Psoas muscle (tissue), 8 donors: ENCODE data around the gene ATP5MG. TPM values are rescaled to one million over a fixed set of nuclear protein-coding genes. Genes with fewer than 3 reads are reported as not detected.

Experiments used
- ATAC-seq, 4 donors: fragments of 200-7000 bp; cut with Tn5 transposase; one replicate each; pipeline ENCODE4 v1.9.1; 2020; ENCODE audit warnings: moderate library complexity in 3 of 4, mild to moderate bottlenecking in 2 of 4
- DNase-seq, 2 donors: peaks; one replicate each; pipeline ENCODE4 v3.0.0-alpha.2; 2020
- H3K27ac ChIP-seq: fragments of 200-600 bp; one replicate; pipeline ENCODE4 v1.8.0; 2022
- H3K27me3 ChIP-seq, 3 donors: fragments of 200-600 bp in 1 of 3; one replicate each; pipeline versions ENCODE4 v1.6.1 to v1.8.0; 2013 to 2022; ENCODE audit warnings: low read length in 2 of 3, mild to moderate bottlenecking in 2 of 3, moderate library complexity in 1 of 3; ENCODE audit not compliant: insufficient read depth in 3 of 3
- H3K36me3 ChIP-seq, 2 donors: fragments of 200-600 bp in 1 of 2; one replicate each; pipeline versions ENCODE4 v1.6.1 to v1.8.0; 2013 to 2022; ENCODE audit warnings: low read depth in 1 of 2, mild to moderate bottlenecking in 1 of 2, moderate library complexity in 1 of 2; ENCODE audit not compliant: insufficient read depth in 1 of 2
- H3K4me1 ChIP-seq: fragments of 200-600 bp; one replicate; pipeline ENCODE4 v1.8.0; 2022
- H3K4me3 ChIP-seq: fragments of 200-600 bp; one replicate; pipeline ENCODE4 v1.8.0; 2022; ENCODE audit warnings: mild to moderate bottlenecking
- H3K9me3 ChIP-seq: fragments of 200-600 bp; one replicate; pipeline ENCODE4 v1.8.0; 2022
- CTCF ChIP-seq: fragments of 200-600 bp; IDR thresholded peaks from one replicate; pipeline ENCODE4 v1.8.0; 2022; ENCODE audit warnings: antibody characterized with exemption
- WGBS, 3 donors: extraction: QIAGEN DNeasy Blood & Tissue Kit; methylation state at CpG; one replicate each; pipeline versions ENCODE4 v1.1.6 to v1.1.7; 2013; 5-methylcytosine and 5-hydroxymethylcytosine counted together
- intact Hi-C, 2 donors: fragments of 100-400 bp; cut with DNase I; formaldehyde crosslinking; loops; one replicate each; pipeline versions ENCODE4 v1.11.0 to v1.14.2; 2022
- polyA plus RNA-seq, 3 donors: library from polyadenylated mRNA; stranded (reverse); fragments of 200-250 nt; gene quantifications; one replicate each; pipeline ENCODE4 v1.2.3, GENCODE V29; 2013
- total RNA-seq, 4 donors: library from RNA; stranded (reverse); fragmentation: NEBNext Ultra II Directional in 2 of 4; extraction: Animal tissue kit (Norgen Biotek cat#: 25700) in 2 of 4; gene quantifications; one replicate each; pipeline versions ENCODE4 v1.2.1 to v1.2.4, GENCODE V29; 2021 to 2023
- donor health status: healthy with polysubstance abuse.
- donor health status: DM: no; HTN: no; CAD: no; lungs with moderate emphysema.
- donor health status: Bipolar disorder and iron deficiency.
- donor health status: healthy.
- donor health status: DM: yes; HTN: yes; CAD: no.
- donor health status: DM: no; HTN: no; CAD: no.
- donor health status: DM: no; HTN: no; CAD: no.
- donor health status: DM: yes; HTN: yes; CAD: no.

The ATP5MG gene
- total and polyA plus RNA-seq, 7 donors: 180 to 340 (median 237) TPM

DNA sequence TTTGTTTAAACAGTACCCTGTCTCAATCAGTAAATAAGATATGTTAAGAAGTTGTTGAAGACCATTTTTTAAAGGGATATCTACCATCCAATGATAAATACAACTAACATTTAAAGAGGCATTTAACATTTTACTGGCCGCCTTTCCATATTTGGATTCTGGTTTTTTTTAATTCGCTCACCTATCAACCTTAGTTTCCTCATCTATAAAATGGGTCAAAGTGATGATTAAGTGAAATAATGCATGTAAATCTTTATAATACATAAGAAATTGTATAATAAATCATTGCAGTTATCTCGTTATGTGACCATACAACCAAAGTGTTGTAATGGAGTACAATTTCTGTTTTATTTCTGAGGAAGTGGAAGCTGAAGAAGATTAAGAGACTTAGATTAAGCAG lies 17.7 kb upstream of the ATP5MG start:
- intact Hi-C loops: no loop called here
- 95 to 97% (median 95%) methylated on average over 3 of the region's 3 CpGs for WGBS, 3 donors

GRCh38 chr11:118396097-118396501 lies 5.3 kb upstream of the ATP5MG start:
- intact Hi-C loops: no loop called here
- no peak for TF ChIP-seq CTCF
- Histone ChIP-seq H3K4me1 (no peaks in the 10 kb centered on the region), H3K9me3 (no peaks in the 10 kb centered on the region), H3K4me3 (no peak overlapping the region), H3K36me3 (peaks cover 3 to 76% of the 10 kb centered on the region in 2 donors), H3K27ac (no peak overlapping the region), H3K27me3 (no peaks in the 10 kb centered on the region)
- 89 to 95% (median 94%) methylated on average over 6 of the region's 6 CpGs for WGBS, 3 donors
- no peak for DNase-seq
- no peak for ATAC-seq

More for the DNA sequence above, 17.7 kb upstream of the ATP5MG start:
- peaks cover 29 to 95% of the 10 kb centered on the region in 2 donors for H3K36me3 ChIP-seq
- DNase-seq (no peak), ATAC-seq (no peak)
- H3K27me3 ChIP-seq: no peaks in the 10 kb centered on the region
- peaks cover 9% of the 10 kb centered on the region for H3K4me1 ChIP-seq
- no peak for TF ChIP-seq CTCF
- H3K9me3 ChIP-seq: no peaks in the 10 kb centered on the region
- no peak overlapping the region for H3K27ac ChIP-seq
- H3K4me3 ChIP-seq: no peak overlapping the region

DNA sequence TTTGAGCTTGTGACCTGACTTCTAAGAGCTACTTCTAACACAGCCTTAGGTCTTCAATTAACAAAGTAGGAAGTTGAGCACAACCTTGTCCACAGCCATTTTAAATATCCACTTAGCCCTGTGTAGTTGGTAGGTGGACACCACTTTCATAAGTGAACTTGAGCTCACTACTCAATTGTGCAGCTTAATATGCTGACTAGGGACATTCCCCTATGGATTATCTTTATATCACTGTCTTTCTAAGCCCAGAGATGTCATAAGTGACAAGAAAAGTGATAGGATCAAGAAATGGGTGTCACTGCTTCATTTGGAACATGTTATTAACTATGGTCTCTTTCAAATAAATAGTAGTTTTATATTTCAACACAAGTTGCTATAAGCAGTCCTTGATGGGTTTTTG lies 4.0 kb upstream of the ATP5MG start:
- Histone ChIP-seq H3K4me3 (no peak overlapping the region), H3K4me1 (peaks cover under 1% of the 10 kb centered on the region), H3K9me3 (no peaks in the 10 kb centered on the region), H3K36me3 (peaks cover 3 to 62% of the 10 kb centered on the region in 2 donors), H3K27me3 (no peaks in the 10 kb centered on the region), H3K27ac (no peak overlapping the region)
- no peak for TF ChIP-seq CTCF
- intact Hi-C loops: no loop called here
- DNase-seq (no peak), ATAC-seq (no peak)

DNA sequence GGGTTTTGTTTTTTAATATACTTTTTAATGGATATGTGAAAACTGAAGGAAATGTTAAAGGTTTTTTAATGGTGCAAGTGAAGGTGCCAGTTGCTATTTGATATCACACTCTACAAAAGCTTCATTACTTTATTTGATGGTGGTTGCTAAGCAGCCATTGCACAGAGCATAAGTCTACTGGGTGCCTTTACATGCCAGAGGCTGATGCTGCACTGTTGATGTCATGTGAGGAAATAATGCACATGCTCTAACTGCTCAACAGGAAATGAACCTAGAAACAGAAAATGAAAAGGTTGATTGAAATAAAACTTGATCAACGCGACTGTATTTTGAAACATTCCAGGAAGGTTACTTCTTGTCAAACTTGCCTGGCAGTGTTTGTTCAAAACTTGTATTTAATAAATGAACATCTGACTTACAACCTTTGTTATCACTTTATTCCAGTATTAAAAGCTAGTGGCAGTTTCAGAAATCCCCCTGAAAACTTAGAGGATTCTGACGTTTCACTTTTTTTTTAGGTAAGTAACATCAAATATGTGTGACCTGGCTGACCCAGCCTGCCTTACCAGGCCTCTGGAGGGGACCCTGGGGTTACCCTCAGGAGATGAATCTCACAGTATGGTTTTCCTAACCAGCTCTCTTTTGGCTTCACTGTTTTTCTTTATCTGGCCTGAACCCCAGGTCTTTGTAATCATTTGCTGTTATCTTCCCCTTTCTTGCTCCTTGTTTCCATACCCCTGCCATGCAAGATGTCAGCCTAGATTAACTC lies 2.4 kb upstream of the ATP5MG start:
- intact Hi-C loops: no loop called here

More for the DNA sequence above, 2.4 kb upstream of the ATP5MG start:
- WGBS, 3 donors: 65 to 74% (median 70%) methylated on average over 3 of the region's 3 CpGs
- no peaks in the 10 kb centered on the region for H3K9me3 ChIP-seq
- H3K4me1 ChIP-seq: peaks cover 15% of the 10 kb centered on the region
- no peak for DNase-seq
- H3K36me3 ChIP-seq: peaks cover 0 to 47% of the 10 kb centered on the region in 2 donors
- no peak for TF ChIP-seq CTCF
- no peak overlapping the region for H3K4me3 ChIP-seq
- no peak for ATAC-seq
- no peaks in the 10 kb centered on the region for H3K27me3 ChIP-seq
- H3K27ac ChIP-seq: no peak overlapping the region
